IMR-90 (cell line): ENCODE results near the gene HPSE2. TPM values are rescaled to one million over a fixed set of nuclear protein-coding genes. Genes with fewer than 3 reads are reported as not detected.

Experiments used
- ATAC-seq: fragments of 200-7000 bp; cut with Tn5 transposase; 2 replicates; pipeline ENCODE4 v1.9.1; 2020; ENCODE audit warnings: low read depth, mild to moderate bottlenecking, moderate library complexity
- BruUV-seq: library from RNA; stranded (reverse); fragments of 400-500 nt; replicated peaks from 2 replicates; lab custom pipeline; 2021; lab: Mats Ljungman, UMichigan
- CTCF ChIA-PET: fragments of 300-600 bp; formaldehyde crosslinking; extraction: SDS; loops from one replicate; lab custom pipeline; 2021; ENCODE audit warnings: antibody characterized with exemption; lab: Yijun Ruan, JAX
- POLR2A ChIA-PET: fragments of 300-600 bp; sonication (Branson Sonifier 250); formaldehyde crosslinking; loops from one replicate; lab custom pipeline; 2022; ENCODE audit warnings: antibody characterized with exemption; ENCODE audit not compliant: unreplicated experiment; lab: Charles Lee
- DNase-seq: peaks from one replicate; pipeline ENCODE4 v3.0.0; 2013
- H2AFZ ChIP-seq: replicated peaks from 2 replicates; pipeline ENCODE3; 2013; ENCODE audit warnings: low read length, mild to moderate bottlenecking; ENCODE audit not compliant: poor library complexity
- H2AK5ac ChIP-seq: 2 replicates; pipeline ENCODE4 v1.6.1; 2013; ENCODE audit warnings: low read depth, low read length, inconsistent platforms
- H2AK9ac ChIP-seq: replicated peaks from 2 replicates; pipeline ENCODE3; 2013; ENCODE audit warnings: mild to moderate bottlenecking, low read depth, low read length, moderate library complexity; ENCODE audit not compliant: poor library complexity
- H2BK120ac ChIP-seq: 2 replicates; pipeline ENCODE4 v1.6.1; 2013; ENCODE audit warnings: low read depth, low read length, inconsistent platforms
- H2BK15ac ChIP-seq: 3 replicates; pipeline ENCODE4 v1.6.1; 2013; ENCODE audit warnings: low read depth, low read length, inconsistent platforms
- H2BK20ac ChIP-seq: 2 replicates; pipeline ENCODE4 v1.6.1; 2013; ENCODE audit warnings: low read depth, mild to moderate bottlenecking, inconsistent platforms, low read length, moderate library complexity
- H2BK5ac ChIP-seq: 2 replicates; pipeline ENCODE4 v1.6.1; 2013; ENCODE audit warnings: mild to moderate bottlenecking, low read depth, low read length, inconsistent platforms; ENCODE audit not compliant: poor library complexity, severe bottlenecking
- H3K14ac ChIP-seq: replicated peaks from 2 replicates; pipeline ENCODE4 v1.6.1; 2013; ENCODE audit warnings: low read depth, low read length, inconsistent platforms
- H3K18ac ChIP-seq: 2 replicates; pipeline ENCODE4 v1.6.1; 2013; ENCODE audit warnings: low read depth, low read length, control low read depth
- H3K23ac ChIP-seq: 2 replicates; pipeline ENCODE4 v1.6.1; 2013; ENCODE audit warnings: low read depth, low read length, inconsistent platforms
- H3K27ac ChIP-seq: 2 replicates; pipeline ENCODE4 v1.5.1; 2013; ENCODE audit warnings: mild to moderate bottlenecking, control low read depth, low read length; ENCODE audit not compliant: insufficient read depth
- H3K27me3 ChIP-seq: 2 replicates; pipeline ENCODE4 v1.6.1; 2013; ENCODE audit warnings: low read length; ENCODE audit not compliant: control insufficient read depth, insufficient read depth
- H3K36me3 ChIP-seq: 2 replicates; pipeline ENCODE4 v1.6.1; 2013; ENCODE audit warnings: low read length, mixed read lengths; ENCODE audit not compliant: control insufficient read depth, insufficient read depth
- H3K4ac ChIP-seq: 2 replicates; pipeline ENCODE4 v1.6.1; 2013; ENCODE audit warnings: low read depth, low read length, inconsistent platforms
- H3K4me1 ChIP-seq: 2 replicates; pipeline ENCODE4 v1.6.1; 2013; ENCODE audit warnings: low read length, mixed read lengths; ENCODE audit not compliant: control insufficient read depth, insufficient read depth
- H3K4me2 ChIP-seq: 2 replicates; pipeline ENCODE4 v1.6.1; 2013; ENCODE audit warnings: low read depth, mild to moderate bottlenecking, control low read depth, low read length, moderate library complexity
- H3K4me3 ChIP-seq: 2 replicates; pipeline ENCODE4 v1.5.1; 2013; ENCODE audit warnings: low read depth, mild to moderate bottlenecking, control low read depth, low read length, moderate library complexity; ENCODE audit not compliant: insufficient read depth
- H3K56ac ChIP-seq: 2 replicates; pipeline ENCODE4 v1.6.1; 2013; ENCODE audit warnings: low read length, inconsistent platforms; ENCODE audit not compliant: insufficient read depth; ENCODE audit errors: extremely low read depth
- H3K79me1 ChIP-seq, 2 experiments: 2 replicates each; pipeline ENCODE4 v1.6.1; 2013; ENCODE audit warnings: low read length in 2 of 2, inconsistent platforms in 1 of 2, low read depth in 1 of 2
- H3K9ac ChIP-seq: 2 replicates; pipeline ENCODE4 v1.6.1; 2013; ENCODE audit warnings: low read depth, low read length, control low read depth
- H3K9me1 ChIP-seq: 2 replicates; pipeline ENCODE4 v1.6.1; 2013; ENCODE audit warnings: low read length, inconsistent platforms; ENCODE audit not compliant: insufficient read depth
- H3K9me3 ChIP-seq: 2 replicates; pipeline ENCODE4 v1.6.1; 2013; ENCODE audit warnings: low read length; ENCODE audit not compliant: control insufficient read depth, insufficient read depth
- H4K20me1 ChIP-seq: 2 replicates; pipeline ENCODE4 v1.6.1; 2013; ENCODE audit warnings: low read length, inconsistent platforms; ENCODE audit not compliant: insufficient read depth
- H4K5ac ChIP-seq: 2 replicates; pipeline ENCODE4 v1.6.1; 2013; ENCODE audit warnings: mild to moderate bottlenecking, low read depth, low read length, control low read depth
- H4K8ac ChIP-seq, 2 experiments: 2 replicates each; pipeline ENCODE4 v1.6.1; 2013; ENCODE audit warnings: low read depth in 2 of 2, low read length in 2 of 2, control low read depth in 1 of 2, inconsistent platforms in 1 of 2
- H4K91ac ChIP-seq: 2 replicates; pipeline ENCODE4 v1.6.1; 2013; ENCODE audit warnings: low read depth, low read length, inconsistent platforms; ENCODE audit not compliant: insufficient read depth
- BHLHE40 ChIP-seq: fragments of 150-350 bp; IDR thresholded peaks from 2 replicates; pipeline ENCODE4 v1.6.1; 2016; ENCODE audit warnings: mild to moderate bottlenecking, low read depth, low read length
- CEBPB ChIP-seq: IDR thresholded peaks from 2 replicates; pipeline ENCODE4 v1.6.1; 2012; ENCODE audit warnings: low read depth, low read length, improper control_type of control experiment
- CHD1 ChIP-seq: IDR thresholded peaks from 2 replicates; pipeline ENCODE4 v1.6.1; 2012; ENCODE audit warnings: low read depth, low read length, improper control_type of control experiment
- ELK1 ChIP-seq: fragments of 150-350 bp; IDR thresholded peaks from 2 replicates; pipeline ENCODE4 v1.6.1; 2016; ENCODE audit warnings: low read depth, mild to moderate bottlenecking, low read length, moderate library complexity, borderline replicate concordance
- FOS ChIP-seq: fragments of 150-350 bp; IDR thresholded peaks from 2 replicates; pipeline ENCODE4 v1.6.1; 2016; ENCODE audit warnings: low read depth, low read length
- RAD21 ChIP-seq: IDR thresholded peaks from 2 replicates; pipeline ENCODE4 v1.6.1; 2012; ENCODE audit warnings: low read length, improper control_type of control experiment
- WGBS, 2 experiments: methylation state at CpG; one replicate each; pipeline versions ENCODE4 v1.1.5 to v1.1.7; 2013; ENCODE audit warnings: missing lambda C conversion rate in 2 of 2; ENCODE audit not compliant: insufficient read length in 1 of 2; ENCODE audit errors: extremely low coverage in 2 of 2; 5-methylcytosine and 5-hydroxymethylcytosine counted together
- dilution Hi-C: fragments of 300-500 bp; cut with HindIII; formaldehyde crosslinking; loops from one replicate; pipeline ENCODE4 v1.14.3; 2018; ENCODE audit warnings: low sequenced_read_pairs; ENCODE audit not compliant: unreplicated experiment
- in situ Hi-C: fragments of 300-500 bp; cut with MboI; formaldehyde crosslinking; loops from 3 replicates; pipeline ENCODE4 v1.14.3; 2019; ENCODE audit warnings: low sequenced_read_pairs, inconsistent platforms, mixed read lengths
- intact Hi-C: fragments of 100-400 bp; cut with micrococcal nuclease; formaldehyde crosslinking; loops from 2 replicates; pipeline ENCODE4 v1.10.0; 2022
- polyA plus RNA-seq, 3 experiments: library from polyadenylated mRNA; depleted of rRNA; stranded (reverse); fragments of >200 nt; gene quantifications; 2 replicates each; pipeline ENCODE4 v1.2.3, GENCODE V29; 2012; ENCODE audit warnings: low replicate concordance in 1 of 3
- total RNA-seq: library from RNA; depleted of rRNA; stranded (reverse); fragments of >200 nt; gene quantifications from 2 replicates; pipeline ENCODE4 v1.2.3, GENCODE V29; 2012

HPSE2 gene
- total and polyA plus RNA-seq, 2 of the 4 experiments (the other 2 are of a cell fraction) = not detected

GRCh38 chr10:98878418-98878817, 357.2 kb downstream of the HPSE2 start:
- H4K91ac ChIP-seq = no peak overlapping the region
- peak; percentile 41 for DNase-seq
- intact Hi-C loops (loop anchor here (5.0 kb wide), 1 partner anchor 79 kb away; no protein-coding TSS in a partner anchor), in situ Hi-C loops (no loop called here), dilution Hi-C loops (no loop called here)
- H2BK15ac ChIP-seq = no peak overlapping the region
- no peak overlapping the region for H3K56ac ChIP-seq
- H2BK5ac ChIP-seq = no peak overlapping the region
- BruUV-seq = no TSS peak
- TF ChIP-seq RAD21 (no peak), FOS (no peak), ELK1 (no peak), BHLHE40 (no peak), CEBPB (no peak), CHD1 (no peak)
- no peak overlapping the region for H2AK9ac ChIP-seq
- no peak overlapping the region for H4K8ac ChIP-seq
- H2AFZ ChIP-seq = no peak overlapping the region
- no peaks in the 10 kb centered on the region for H3K79me1 ChIP-seq
- no peak overlapping the region for H2BK20ac ChIP-seq
- H3K18ac ChIP-seq = no peak overlapping the region
- H3K9me1 ChIP-seq = no peaks in the 10 kb centered on the region
- no peaks in the 10 kb centered on the region for H4K20me1 ChIP-seq
- H3K27me3 ChIP-seq = no peaks in the 10 kb centered on the region
- ChIA-PET CTCF (no interaction called here), POLR2A (no interaction called here)
- no peak overlapping the region for H3K4me3 ChIP-seq
- no peak overlapping the region for H4K5ac ChIP-seq
- no CpG with 5 or more reads among the region's 2 CpGs for WGBS, 2 experiments
- H3K36me3 ChIP-seq = no peaks in the 10 kb centered on the region
- H3K4me1 ChIP-seq = peaks cover 2% of the 10 kb centered on the region; the same call in 1 of the 2 replicates
- no peak overlapping the region for H3K9ac ChIP-seq
- H3K27ac ChIP-seq = no peak overlapping the region
- no peak overlapping the region for H3K4ac ChIP-seq
- peak; percentile 74 for ATAC-seq
- no peak overlapping the region for H2BK120ac ChIP-seq
- H3K23ac ChIP-seq = no peak overlapping the region
- H3K14ac ChIP-seq = no peak overlapping the region
- no peaks in the 10 kb centered on the region for H3K9me3 ChIP-seq
- H3K4me2 ChIP-seq = no peak overlapping the region
- no peak overlapping the region for H2AK5ac ChIP-seq
